ENCODE data around the gene CFTR.
"Not testable (repeated sequence)": the region's sequence is repeated elsewhere in the genome, so short reads cannot be mapped to it uniquely, and the experiment has no call there.

CFTR gene

GRCh38 chr7:117495308-117495707 is 15.5 kb downstream of the CFTR start:
- no peak for DNase-seq

DNA sequence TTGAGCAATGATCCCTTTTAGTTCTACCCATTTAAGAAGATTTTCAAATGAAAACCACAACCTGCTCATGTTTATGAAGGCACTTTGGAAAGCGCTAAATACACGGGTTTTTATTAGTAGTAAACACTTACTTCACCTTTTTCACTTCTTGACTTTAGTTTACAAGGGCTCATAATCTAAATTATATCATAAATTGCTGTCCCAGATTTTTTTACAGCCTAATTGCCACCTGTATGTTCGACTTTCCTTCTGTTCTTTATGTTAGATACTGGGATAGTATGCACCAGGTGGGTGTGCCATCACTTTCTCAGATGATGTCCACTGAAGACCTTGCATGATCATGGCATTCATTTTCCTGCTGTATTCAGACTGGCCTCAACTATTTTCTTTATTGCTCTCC is 22.5 kb downstream of the CFTR start:
- DNase-seq, result no peak

DNA sequence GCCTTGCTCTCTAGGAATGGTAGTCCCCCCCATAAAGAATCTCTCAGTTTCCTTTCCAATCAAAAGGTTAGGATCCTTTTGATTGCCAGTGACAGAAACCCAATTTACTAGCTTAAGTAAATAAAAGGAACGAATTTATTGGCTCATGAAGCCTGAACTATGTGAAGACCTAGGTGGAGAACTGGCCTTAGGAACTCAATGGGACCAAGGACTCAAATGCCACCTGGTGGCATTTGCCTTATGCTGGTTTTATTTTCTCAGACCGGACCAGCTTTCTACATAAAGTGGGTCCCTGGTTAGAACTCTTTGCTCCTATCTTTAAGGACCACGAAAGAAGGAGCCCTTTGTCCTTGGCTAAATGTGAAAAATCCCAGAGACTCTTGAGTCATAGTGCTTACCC is 25.4 kb downstream of the CFTR start:
- DNase-seq, result no peak

GRCh38 chr7:117508676-117509075 is 28.9 kb downstream of the CFTR start:
- no peak for DNase-seq

DNA sequence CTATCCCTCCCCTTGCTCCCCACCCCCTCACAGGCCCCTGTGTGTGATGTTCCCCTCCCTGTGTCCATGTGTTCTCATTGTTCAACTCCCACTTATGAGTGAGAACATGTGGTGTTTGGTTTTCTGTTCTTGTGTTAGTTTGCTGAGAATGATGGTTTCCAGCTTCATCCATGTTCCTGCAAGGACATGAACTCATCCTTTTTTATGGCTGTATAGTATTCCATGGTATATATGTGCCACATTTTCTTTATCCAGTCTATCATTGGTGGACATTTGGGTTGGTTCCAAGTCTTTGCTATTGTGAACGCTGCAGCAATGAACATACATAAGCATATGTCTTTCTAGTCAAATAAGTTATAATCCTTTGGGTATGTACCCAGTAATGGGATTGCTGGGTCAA is 37.4 kb downstream of the CFTR start:
- DNase-seq, result not testable (repeated sequence)

- no peak for DNase-seq
Observed at GRCh38 chr7:117530390-117530789, 50.6 kb downstream of the CFTR start.

DNA sequence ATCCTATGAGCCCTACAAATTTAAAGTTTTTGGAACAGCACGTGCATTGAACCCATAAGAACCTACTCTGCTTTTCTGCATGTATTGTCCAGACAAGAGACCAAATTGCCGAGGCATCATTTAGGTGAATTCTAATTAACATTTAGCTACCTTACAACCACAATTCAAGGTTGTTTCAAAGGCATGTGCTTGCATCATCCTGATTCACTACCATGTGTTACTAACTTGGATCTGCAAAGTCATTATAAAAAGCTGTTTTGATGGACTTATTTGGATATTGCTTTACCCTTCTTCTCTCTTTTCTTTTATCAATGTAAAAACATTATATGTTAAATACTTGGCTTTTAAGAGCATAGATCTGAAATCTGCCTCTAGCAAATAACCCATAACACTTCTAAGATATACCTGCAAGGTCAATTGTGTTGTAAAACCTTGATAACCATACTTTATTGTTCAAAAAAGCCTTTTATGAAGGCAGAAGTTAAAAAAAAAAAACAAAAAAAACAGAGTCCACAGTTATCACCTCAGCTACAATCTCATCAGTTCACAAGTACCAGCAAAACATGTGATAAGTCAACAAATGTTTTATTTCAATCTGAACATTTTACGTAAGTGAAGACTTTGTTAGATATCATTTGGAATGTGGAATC is 51.9 kb downstream of the CFTR start:
- DNase-seq, result no peak

GRCh38 chr7:117538053-117538452 is 58.2 kb downstream of the CFTR start:
- no peak for DNase-seq

DNA sequence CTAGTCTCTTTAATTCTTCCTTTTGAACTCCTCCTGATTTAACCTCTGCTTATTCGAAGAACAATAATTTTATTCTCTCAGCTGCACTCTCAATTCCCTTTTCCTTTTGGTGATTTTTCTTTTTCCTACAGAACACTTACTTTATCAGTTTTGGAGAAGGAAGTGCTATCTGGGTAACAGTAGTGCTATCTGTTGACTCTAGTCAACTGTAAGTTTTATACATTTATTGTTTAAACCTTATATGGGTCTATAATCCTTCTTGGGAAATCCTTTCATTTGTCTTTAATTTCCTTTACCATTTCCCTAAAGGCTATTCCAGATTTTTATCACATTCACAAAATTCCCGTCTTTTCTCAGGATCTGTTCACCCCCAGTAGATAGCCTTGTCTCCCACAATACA is 64.2 kb downstream of the CFTR start:
- no peak for DNase-seq

GRCh38 chr7:117548035-117548434 is 68.2 kb downstream of the CFTR start:
- DNase-seq, result no peak

- no peak for DNase-seq
Observed at GRCh38 chr7:117550625-117551024, 70.8 kb downstream of the CFTR start.

DNA sequence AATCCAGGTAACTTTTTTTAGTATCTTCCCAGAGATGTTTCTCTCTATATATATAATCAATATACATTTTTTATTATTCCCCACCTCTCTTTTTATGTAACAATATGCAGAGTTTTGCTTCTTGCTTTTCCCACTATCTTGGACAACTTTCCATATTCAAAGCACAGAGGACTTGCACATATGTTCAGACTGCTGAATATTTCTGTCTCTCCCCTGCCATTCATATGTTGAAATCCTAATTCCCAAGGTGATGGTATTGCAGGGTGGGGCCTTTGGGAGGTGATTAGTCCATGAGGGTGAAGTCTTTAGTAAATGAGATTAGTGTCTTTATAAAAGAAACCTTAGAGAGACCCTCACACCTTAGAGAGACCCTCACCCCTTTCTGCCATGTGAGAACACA is 72.8 kb downstream of the CFTR start:
- no peak for DNase-seq

- no peak for DNase-seq
Observed at GRCh38 chr7:117555260-117555659, 75.4 kb downstream of the CFTR start.

GRCh38 chr7:117559391-117559790 is 79.6 kb downstream of the CFTR start:
- no peak for DNase-seq

GRCh38 chr7:117560030-117560429 is 80.2 kb downstream of the CFTR start:
- DNase-seq, result no peak

DNA sequence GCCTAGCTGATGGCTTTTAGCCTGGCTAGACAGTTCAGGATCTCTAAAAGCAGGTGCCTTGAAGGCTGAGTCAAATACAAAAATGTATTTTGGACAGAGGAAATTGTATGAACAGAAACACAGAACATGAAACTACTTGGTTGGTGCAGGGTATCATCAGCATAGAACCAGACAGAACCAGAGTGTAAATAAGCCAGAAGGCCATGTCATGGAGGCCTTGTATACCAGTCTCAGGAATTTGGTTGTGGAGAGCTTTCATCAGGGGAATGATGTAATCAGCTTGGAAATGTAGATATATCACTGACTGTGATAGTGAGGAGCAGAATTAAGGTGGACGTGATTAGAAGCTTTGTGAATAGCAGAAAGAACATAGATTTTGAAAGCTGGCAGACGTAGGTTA is 82.9 kb downstream of the CFTR start:
- no peak for DNase-seq

DNA sequence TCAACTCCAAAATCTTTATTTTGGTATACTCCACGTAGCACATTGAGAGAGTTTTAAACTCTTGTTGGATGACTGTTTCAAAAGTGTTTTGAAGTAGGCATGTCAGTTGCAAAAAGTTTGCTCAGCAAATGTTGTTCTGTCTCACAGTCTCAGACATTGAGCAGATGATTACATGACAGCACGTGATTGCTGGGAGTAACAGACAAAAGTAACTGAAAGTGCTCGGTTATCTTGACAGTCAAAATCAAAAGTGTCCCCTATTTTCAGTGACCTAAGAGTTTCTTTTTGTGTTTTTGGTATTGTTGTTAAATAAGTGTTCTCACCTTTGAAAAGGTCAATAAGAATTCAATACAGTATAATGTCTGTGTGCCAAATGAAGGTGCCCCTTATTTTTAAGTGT is 84.3 kb downstream of the CFTR start:
- DNase-seq, result no peak

- DNase-seq, result no peak
Observed at GRCh38 chr7:117564627-117565026, 84.8 kb downstream of the CFTR start.

DNA sequence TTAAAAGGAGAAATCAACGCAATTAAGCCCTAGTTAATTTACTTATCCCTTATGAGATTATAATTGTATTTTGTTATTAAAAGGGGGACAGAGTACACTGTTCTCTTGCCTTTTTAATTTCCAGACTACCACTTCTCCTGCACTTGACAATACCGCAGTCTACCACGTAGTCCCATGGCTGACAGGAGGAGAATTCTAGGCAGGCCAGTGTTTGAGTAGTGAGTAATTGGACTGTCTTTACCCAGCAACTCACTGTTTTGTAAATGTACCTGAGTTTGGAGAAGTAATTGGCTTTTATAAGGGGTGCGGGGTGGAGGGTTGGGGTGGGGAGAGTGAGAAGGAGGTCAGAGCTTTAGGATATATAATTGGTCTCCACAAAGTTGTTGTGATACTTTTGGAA is 85.4 kb downstream of the CFTR start:
- DNase-seq, result no peak

GRCh38 chr7:117567781-117568180 is 88.0 kb downstream of the CFTR start:
- no peak for DNase-seq

GRCh38 chr7:117572856-117573620 is 93.2 kb downstream of the CFTR start:
- DNase-seq, result no peak

GRCh38 chr7:117581424-117581823 is 101.6 kb downstream of the CFTR start:
- no peak for DNase-seq

- no peak for DNase-seq
Observed at GRCh38 chr7:117582219-117582704, 102.4 kb downstream of the CFTR start.

Measured in hypothalamus (tissue), 51 donors.